HG03457 (cell line): Measurements from ENCODE around the gene MTRF1L.
"Not testable (repeated sequence)": the region's sequence is repeated elsewhere in the genome, so short reads cannot be mapped to it uniquely, and the experiment has no call there.

Experiments used
- ATAC-seq: cut with Tn5 transposase; IDR thresholded peaks from one replicate; pipeline ENCODE4 v1.9.1; 2021; ENCODE audit warnings: moderate number of reproducible peaks; ENCODE audit not compliant: unreplicated experiment

MTRF1L gene

GRCh38 chr6:152973916-152974315 is 28.6 kb downstream of the MTRF1L start:
- no peak for ATAC-seq

GRCh38 chr6:152969688-152970418 is 32.7 kb downstream of the MTRF1L start:
- no peak for ATAC-seq

GRCh38 chr6:152966168-152966894 is 36.2 kb downstream of the MTRF1L start:
- ATAC-seq, result not testable (repeated sequence)

GRCh38 chr6:152959333-152959732 is 43.2 kb downstream of the MTRF1L start:
- no peak for ATAC-seq

- ATAC-seq, result no peak
These were observed 44.7 kb downstream of the MTRF1L start for GRCh38 chr6:152957796-152958195.

- no peak for ATAC-seq
These were observed 48.1 kb downstream of the MTRF1L start for GRCh38 chr6:152954443-152954842.

- no peak for ATAC-seq
These were observed 49.5 kb downstream of the MTRF1L start for GRCh38 chr6:152952866-152953509.

- ATAC-seq, result no peak
These were observed 50.5 kb downstream of the MTRF1L start for GRCh38 chr6:152952045-152952444.

- no peak for ATAC-seq
These were observed 52.3 kb downstream of the MTRF1L start for GRCh38 chr6:152950240-152950639.

- ATAC-seq, result peak; percentile 76
These were observed 54.2 kb downstream of the MTRF1L start for GRCh38 chr6:152948150-152948768.

- ATAC-seq, result no peak
These were observed 55.5 kb downstream of the MTRF1L start for GRCh38 chr6:152946995-152947394.

GRCh38 chr6:152946484-152946883 is 56.0 kb downstream of the MTRF1L start:
- no peak for ATAC-seq

- ATAC-seq, result no peak
These were observed 59.1 kb downstream of the MTRF1L start for GRCh38 chr6:152943260-152943897.

- no peak for ATAC-seq
These were observed 60.1 kb downstream of the MTRF1L start for GRCh38 chr6:152942319-152942869.

GRCh38 chr6:152941746-152942145 is 60.8 kb downstream of the MTRF1L start:
- no peak for ATAC-seq
